Astrocyte of the spinal cord (primary cell): ENCODE data around the gene MAPRE2.

Experiments used
- DNase-seq: peaks from one replicate; pipeline ENCODE4 v3.0.0; 2011; ENCODE audit warnings: low read depth, low spot score
- H3K4me3 ChIP-seq: 2 replicates; pipeline ENCODE4 v1.5.1; 2011; ENCODE audit warnings: low read depth, mild to moderate bottlenecking, low read length, moderate library complexity
- CTCF ChIP-seq: IDR thresholded peaks from 2 replicates; pipeline ENCODE4 v1.5.1; 2012; ENCODE audit warnings: low read depth, mild to moderate bottlenecking, low read length, inconsistent platforms
- in situ Hi-C: cut with HindIII; loops from 2 replicates; pipeline ENCODE4 v1.10.0; 2017; ENCODE audit warnings: low sequenced_read_pairs

Gene MAPRE2

DNA sequence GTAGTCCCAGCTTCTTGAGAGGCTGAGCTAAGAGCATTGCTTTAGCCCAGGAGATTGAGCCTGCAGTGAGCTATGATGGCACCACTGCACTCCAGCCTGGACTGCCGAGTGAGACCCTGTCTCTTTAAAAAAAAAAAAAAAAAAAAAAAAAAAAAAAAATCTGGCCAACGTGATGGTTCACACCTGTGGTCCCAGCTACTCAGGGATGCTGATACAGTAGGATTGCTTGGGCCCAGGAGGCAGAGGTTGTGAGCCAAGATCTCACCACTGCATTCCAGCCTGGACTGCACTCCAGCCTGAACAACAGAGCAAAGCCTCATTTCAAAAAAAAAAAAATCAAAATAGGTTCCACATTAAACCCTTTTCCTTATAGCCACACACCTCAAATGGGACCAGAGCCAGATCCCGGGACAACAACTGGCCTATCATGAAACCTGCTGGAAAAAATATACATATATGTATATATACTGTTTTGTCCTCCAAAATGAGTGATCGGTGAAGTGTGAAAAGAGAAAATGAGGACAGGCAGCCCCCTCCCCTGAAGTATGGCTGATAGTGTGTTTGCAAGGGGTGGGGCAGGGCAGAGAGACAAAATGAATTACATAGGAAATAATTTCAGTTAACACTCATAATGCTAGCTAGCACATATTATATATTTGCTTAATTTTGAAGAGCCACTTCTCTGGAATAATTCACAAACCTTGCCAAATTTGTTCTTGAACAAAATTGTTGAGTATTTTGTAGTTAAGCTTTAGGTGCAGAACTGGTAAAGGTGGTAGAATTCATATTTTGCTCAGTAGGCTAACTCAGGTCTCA is 22.9 kb downstream of the MAPRE2 start:
- H3K4me3 ChIP-seq: no peak overlapping the region
- in situ Hi-C loops: no loop called here
- no peak for TF ChIP-seq CTCF
- no peak for DNase-seq

GRCh38 chr18:35067454-35067853 is 26.2 kb downstream of the MAPRE2 start:
- no peak for DNase-seq
- TF ChIP-seq CTCF: no peak
- in situ Hi-C loops: no loop called here

GRCh38 chr18:35071819-35072247 is 30.6 kb downstream of the MAPRE2 start:
- DNase-seq: no peak
- no peak overlapping the region for H3K4me3 ChIP-seq
- TF ChIP-seq CTCF: no peak
- in situ Hi-C loops: no loop called here

More at GRCh38 chr18:35067454-35067853, 26.2 kb downstream of the MAPRE2 start:
- no peak overlapping the region for H3K4me3 ChIP-seq

- in situ Hi-C loops: no loop called here
- no peak for DNase-seq
- no peak overlapping the region for H3K4me3 ChIP-seq
- TF ChIP-seq CTCF: no peak
Observed at GRCh38 chr18:35072616-35073015, 31.4 kb downstream of the MAPRE2 start.

DNA sequence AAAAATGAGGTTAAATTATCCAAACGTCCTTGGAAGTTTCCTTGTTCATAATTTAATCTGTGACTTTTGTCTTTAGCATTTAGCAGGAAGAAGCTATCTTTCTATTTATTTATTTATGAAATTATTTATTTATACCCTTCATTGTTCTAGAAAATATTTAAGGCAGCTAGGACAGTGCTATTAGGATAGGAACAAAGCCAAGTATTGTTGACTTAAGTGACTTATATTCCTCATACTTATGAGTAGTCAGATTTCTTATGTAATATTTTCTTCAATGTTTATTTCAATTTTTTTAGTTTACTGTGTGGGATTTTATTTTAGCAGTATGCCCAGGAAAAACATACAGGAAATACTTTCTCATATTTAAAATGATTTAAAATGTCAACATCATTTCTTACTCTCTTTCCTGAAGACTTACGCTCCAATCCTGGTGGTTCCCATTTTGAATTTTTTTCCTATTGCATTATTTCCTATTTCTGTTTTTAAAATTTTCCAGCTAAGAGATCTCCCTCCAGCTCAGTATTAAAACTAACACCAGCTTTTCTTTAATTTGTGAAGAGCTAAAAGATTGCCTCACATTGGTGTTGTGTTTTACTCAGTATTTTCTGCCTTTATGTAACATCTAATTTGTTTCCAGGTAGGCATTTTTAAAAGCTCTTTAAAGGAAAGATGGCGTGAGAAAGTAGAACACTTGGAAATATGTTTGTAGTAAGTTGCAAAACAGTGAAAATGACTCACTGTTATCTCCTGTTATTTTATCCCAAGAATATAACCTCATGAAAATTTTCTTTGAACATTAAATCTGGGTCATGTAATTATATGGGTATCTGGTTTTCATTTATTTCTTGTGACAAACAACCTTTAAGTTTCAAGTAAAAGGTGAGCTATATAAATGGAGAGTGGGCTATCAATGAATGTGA is 32.2 kb downstream of the MAPRE2 start:
- no peak for TF ChIP-seq CTCF
- DNase-seq: peak; percentile 50
- no peak overlapping the region for H3K4me3 ChIP-seq
- in situ Hi-C loops: no loop called here

DNA sequence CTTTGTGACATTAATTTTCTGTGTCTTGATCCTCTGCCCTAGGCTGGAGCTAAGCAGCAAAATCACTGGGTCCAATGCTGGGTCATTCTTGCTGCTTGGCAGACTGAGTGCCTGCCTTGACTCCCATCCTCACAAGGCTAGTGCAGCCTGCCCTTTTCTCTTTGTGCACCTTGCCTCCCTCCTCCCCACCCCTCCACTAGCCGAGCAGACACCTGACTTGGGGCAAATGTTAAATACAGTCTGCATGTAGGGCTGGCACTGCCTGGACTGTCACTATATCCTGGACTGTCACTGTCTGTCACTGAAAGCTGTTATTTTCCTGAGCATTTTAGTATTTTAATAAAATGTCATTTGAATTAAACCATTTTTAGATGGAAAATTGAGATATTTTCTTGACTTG is 33.4 kb downstream of the MAPRE2 start:
- in situ Hi-C loops: no loop called here
- no peak for TF ChIP-seq CTCF
- no peak for DNase-seq
- H3K4me3 ChIP-seq: no peak overlapping the region
